ENCODE results near the gene FKBP5.
"Not testable (repeated sequence)": the region's sequence is repeated elsewhere in the genome, so short reads cannot be mapped to it uniquely, and the experiment has no call there.

The FKBP5 gene

DNA sequence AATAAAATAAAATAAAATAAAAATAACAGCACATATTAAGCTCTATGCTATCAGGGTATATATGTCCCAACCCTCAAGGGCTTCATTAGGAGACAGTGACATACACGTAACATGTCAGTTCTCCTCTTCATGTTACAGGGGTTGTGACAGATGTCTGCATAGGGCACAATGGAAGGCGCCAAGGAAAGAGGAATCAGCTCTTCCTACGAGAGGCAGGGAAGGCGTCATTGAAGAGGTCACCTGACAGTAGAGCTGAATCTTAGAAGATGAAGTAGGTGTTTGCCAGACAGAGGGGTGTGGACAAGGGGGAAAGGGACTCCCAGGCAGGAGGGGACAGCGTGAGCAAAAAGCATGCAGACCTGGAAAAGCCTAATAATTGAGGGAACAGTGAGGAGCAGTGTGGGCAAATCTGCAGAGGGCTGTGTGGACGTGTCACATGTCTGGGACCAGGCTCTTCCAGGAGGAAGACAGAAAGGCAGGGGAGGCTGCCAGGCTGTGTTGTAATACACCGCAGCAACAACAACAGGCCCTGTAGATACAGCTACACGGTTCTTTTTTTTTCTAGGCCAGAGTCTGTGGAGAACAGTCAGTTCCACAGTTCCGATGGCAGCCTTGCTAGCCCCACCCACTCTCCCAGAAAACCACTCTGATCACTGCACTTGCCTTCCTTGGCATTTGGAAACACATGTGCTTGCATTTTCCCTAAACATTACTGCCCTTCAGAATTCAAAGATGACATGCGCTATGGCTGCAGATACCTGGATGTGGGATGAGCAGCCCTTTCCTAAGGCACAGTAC lies 2.5 kb upstream of the FKBP5 start:
- no peaks in the 10 kb centered on the region for H3K36me3 ChIP-seq (ENCODE audit: control insufficient read depth, insufficient read depth, low read length)
- H4K5ac ChIP-seq (ENCODE audit: low read length) = no peak overlapping the region
- H3K27ac ChIP-seq (ENCODE audit: low read depth, low read length) = no peak overlapping the region
- no peak overlapping the region for H2BK120ac ChIP-seq (ENCODE audit: low read depth, low read length)
- H4K8ac ChIP-seq (ENCODE audit: low read depth, low read length) = no peak overlapping the region
- WGBS (ENCODE audit: extremely low coverage, insufficient coverage, low lambda C conversion rate) = no CpG with 5 or more reads among the region's 10 CpGs
- no peak overlapping the region for H3K18ac ChIP-seq (ENCODE audit: low read length)
- no peaks in the 10 kb centered on the region for H3K27me3 ChIP-seq (ENCODE audit: insufficient read depth, low read length, poor library complexity)
- H3K23ac ChIP-seq (ENCODE audit: low read length) = no peak overlapping the region
- no peak overlapping the region for H2BK15ac ChIP-seq (replicated peaks; ENCODE audit: low read depth)
- no peak for DNase-seq
- H3K4ac ChIP-seq (ENCODE audit: low read depth, low read length) = no peak overlapping the region
- H3K4me2 ChIP-seq (ENCODE audit: low read length) = no peak overlapping the region
- H3K79me1 ChIP-seq (ENCODE audit: low read length) = no peaks in the 10 kb centered on the region
- H3K4me3 ChIP-seq (ENCODE audit: low read length) = no peak overlapping the region
- H3K79me2 ChIP-seq (ENCODE audit: control insufficient read depth, insufficient read depth, low read length) = peaks cover 4% of the 10 kb centered on the region
- H3K9ac ChIP-seq (ENCODE audit: low read length) = no peak overlapping the region
- H2AK5ac ChIP-seq (ENCODE audit: low read length) = no peak overlapping the region
- H2BK5ac ChIP-seq (ENCODE audit: low read length) = no peak overlapping the region
- H3K56ac ChIP-seq (ENCODE audit: low read length) = no peak overlapping the region
- H3K4me1 ChIP-seq (ENCODE audit: control insufficient read depth, low read depth, low read length) = no peaks in the 10 kb centered on the region

DNA sequence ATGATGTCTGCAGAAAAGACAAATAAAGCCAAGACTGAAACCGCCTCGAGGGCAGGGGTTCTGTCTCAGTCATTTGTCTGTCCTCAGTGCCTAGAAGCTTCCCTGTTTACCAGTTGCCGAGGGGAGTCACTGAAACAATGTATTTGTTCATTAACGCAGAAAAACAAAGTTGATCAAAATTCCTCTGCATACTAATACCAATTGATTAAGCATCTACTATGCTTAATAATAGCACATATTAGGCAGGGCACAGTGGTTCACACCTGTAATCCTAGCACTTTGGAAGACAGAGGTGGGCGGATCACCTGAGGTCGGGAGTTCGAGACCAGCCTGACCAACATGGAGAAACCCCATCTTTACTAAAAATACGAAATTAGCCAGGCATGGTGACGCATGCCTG lies 1.8 kb upstream of the FKBP5 start:
- H4K5ac ChIP-seq (ENCODE audit: low read length) = no peak overlapping the region
- H2BK15ac ChIP-seq (replicated peaks; ENCODE audit: low read depth) = no peak overlapping the region
- DNase-seq = no peak
- no peak overlapping the region for H2AK5ac ChIP-seq (ENCODE audit: low read length)
- no peaks in the 10 kb centered on the region for H3K27me3 ChIP-seq (ENCODE audit: insufficient read depth, low read length, poor library complexity)
- H2BK5ac ChIP-seq (ENCODE audit: low read length) = no peak overlapping the region
- H3K18ac ChIP-seq (ENCODE audit: low read length) = no peak overlapping the region
- H3K56ac ChIP-seq (ENCODE audit: low read length) = no peak overlapping the region
- no peak overlapping the region for H3K4ac ChIP-seq (ENCODE audit: low read depth, low read length)
- peaks cover 4% of the 10 kb centered on the region for H3K79me2 ChIP-seq (ENCODE audit: control insufficient read depth, insufficient read depth, low read length)
- no peak overlapping the region for H3K4me2 ChIP-seq (ENCODE audit: low read length)
- H3K27ac ChIP-seq (ENCODE audit: low read depth, low read length) = no peak overlapping the region
- no peak overlapping the region for H4K8ac ChIP-seq (ENCODE audit: low read depth, low read length)
- H3K4me1 ChIP-seq (ENCODE audit: control insufficient read depth, low read depth, low read length) = no peaks in the 10 kb centered on the region
- no peak overlapping the region for H3K23ac ChIP-seq (ENCODE audit: low read length)
- H3K9ac ChIP-seq (ENCODE audit: low read length) = no peak overlapping the region
- no peaks in the 10 kb centered on the region for H3K36me3 ChIP-seq (ENCODE audit: control insufficient read depth, insufficient read depth, low read length)
- WGBS (ENCODE audit: extremely low coverage, insufficient coverage, low lambda C conversion rate) = no CpG with 5 or more reads among the region's 9 CpGs
- H3K4me3 ChIP-seq (ENCODE audit: low read length) = no peak overlapping the region
- no peaks in the 10 kb centered on the region for H3K79me1 ChIP-seq (ENCODE audit: low read length)
- no peak overlapping the region for H2BK120ac ChIP-seq (ENCODE audit: low read depth, low read length)

DNA sequence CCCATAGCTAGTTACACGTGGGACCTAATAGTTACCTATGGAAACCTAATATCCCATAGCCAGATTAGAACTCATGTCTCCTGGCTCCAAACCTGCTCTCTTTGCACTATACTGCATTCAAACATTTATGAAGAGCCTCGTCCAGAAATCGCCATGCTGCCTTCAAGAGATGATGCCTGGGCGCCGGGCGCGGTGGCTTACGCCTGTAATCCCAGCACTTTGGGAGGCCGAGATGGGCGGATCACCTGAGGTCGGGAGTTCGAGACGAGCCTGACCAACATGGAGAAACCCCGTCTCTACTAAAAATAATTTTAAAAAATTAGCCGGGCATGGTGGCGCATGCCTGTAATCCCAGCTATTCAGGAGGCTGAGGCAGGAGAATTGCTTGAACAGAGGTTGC lies 1.3 kb upstream of the FKBP5 start:
- H4K5ac ChIP-seq (ENCODE audit: low read length); H3K56ac ChIP-seq (ENCODE audit: low read length); H3K9ac ChIP-seq (ENCODE audit: low read length); H3K4me2 ChIP-seq (ENCODE audit: low read length); H3K23ac ChIP-seq (ENCODE audit: low read length); H2BK5ac ChIP-seq (ENCODE audit: low read length); H3K79me1 ChIP-seq (ENCODE audit: low read length); H3K4me3 ChIP-seq (ENCODE audit: low read length); H3K36me3 ChIP-seq (ENCODE audit: control insufficient read depth, insufficient read depth, low read length); H2BK15ac ChIP-seq (replicated peaks; ENCODE audit: low read depth); H3K4me1 ChIP-seq (ENCODE audit: control insufficient read depth, low read depth, low read length); H3K79me2 ChIP-seq (ENCODE audit: control insufficient read depth, insufficient read depth, low read length); H3K27me3 ChIP-seq (ENCODE audit: insufficient read depth, low read length, poor library complexity); H4K8ac ChIP-seq (ENCODE audit: low read depth, low read length); H3K27ac ChIP-seq (ENCODE audit: low read depth, low read length); H3K18ac ChIP-seq (ENCODE audit: low read length); DNase-seq; H2BK120ac ChIP-seq (ENCODE audit: low read depth, low read length); H2AK5ac ChIP-seq (ENCODE audit: low read length): not testable (repeated sequence)
- WGBS (ENCODE audit: extremely low coverage, insufficient coverage, low lambda C conversion rate) = no CpG with 5 or more reads among the region's 16 CpGs
- peak overlapping the region; percentile 7 for H3K4ac ChIP-seq (ENCODE audit: low read depth, low read length)

DNA sequence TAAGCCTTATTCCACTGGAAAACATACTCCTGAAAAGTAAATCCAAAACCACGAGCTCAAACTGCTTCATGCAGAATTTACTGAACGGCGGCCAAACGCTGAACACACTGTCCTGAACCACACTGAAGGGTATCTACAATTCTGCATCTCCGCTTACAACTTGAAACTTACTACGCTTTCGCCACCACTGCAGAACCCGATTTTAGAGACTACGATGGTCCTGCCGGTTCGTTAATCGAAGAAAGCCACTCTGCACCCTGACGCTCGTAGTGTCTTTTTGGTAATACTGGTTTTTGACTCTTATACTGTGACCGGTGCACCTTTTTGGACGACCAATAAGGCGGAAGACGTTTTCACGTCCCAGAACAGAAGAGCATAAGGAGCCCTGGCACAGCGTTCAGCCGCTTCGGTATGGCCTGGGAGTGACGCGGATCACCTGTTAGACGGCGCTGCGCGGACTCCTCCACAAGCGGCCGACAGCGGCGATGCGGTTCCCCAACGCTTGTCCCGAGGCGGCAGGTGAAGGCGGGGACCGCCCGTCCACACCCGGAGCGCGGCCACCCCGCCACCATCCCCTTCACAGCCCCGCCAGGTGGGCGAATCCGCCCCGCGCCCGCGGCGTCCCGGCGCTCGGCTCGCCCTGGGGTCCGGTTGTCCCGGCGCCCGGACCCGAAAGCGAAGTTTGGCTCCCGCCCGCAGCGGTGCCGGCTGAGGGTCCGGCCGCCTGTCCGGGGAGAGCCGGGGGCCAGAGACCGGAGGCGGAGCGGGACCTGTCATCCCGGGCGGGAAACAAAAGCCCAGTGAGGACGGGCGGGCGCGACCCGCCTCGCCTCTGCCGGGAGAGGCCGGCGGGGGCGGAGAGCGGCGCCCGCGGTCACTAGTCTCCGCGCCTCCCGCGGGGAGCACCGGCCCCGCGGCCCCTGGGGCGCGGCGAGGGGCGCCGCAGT lies 784 bp downstream of the FKBP5 start:
- Histone ChIP-seq H3K79me2 (ENCODE audit: control insufficient read depth, insufficient read depth, low read length) (peaks cover 4% of the 10 kb centered on the region), H3K56ac (ENCODE audit: low read length) (peak overlapping the region; percentile 87), H3K4me3 (ENCODE audit: low read length) (peak overlapping the region; percentile 58), H3K23ac (ENCODE audit: low read length) (peak overlapping the region; percentile 89), H3K79me1 (ENCODE audit: low read length) (no peaks in the 10 kb centered on the region), H2BK5ac (ENCODE audit: low read length) (no peak overlapping the region), H2BK15ac (replicated peaks; ENCODE audit: low read depth) (no peak overlapping the region), H3K4ac (ENCODE audit: low read depth, low read length) (peak overlapping the region; percentile 38), H3K27ac (ENCODE audit: low read depth, low read length) (peak overlapping the region; percentile 57), H4K5ac (ENCODE audit: low read length) (no peak overlapping the region), H3K36me3 (ENCODE audit: control insufficient read depth, insufficient read depth, low read length) (no peaks in the 10 kb centered on the region), H2BK120ac (ENCODE audit: low read depth, low read length) (no peak overlapping the region), H4K8ac (ENCODE audit: low read depth, low read length) (no peak overlapping the region), H3K4me1 (ENCODE audit: control insufficient read depth, low read depth, low read length) (no peaks in the 10 kb centered on the region), H3K9ac (ENCODE audit: low read length) (peak overlapping the region; percentile 77), H3K27me3 (ENCODE audit: insufficient read depth, low read length, poor library complexity) (no peaks in the 10 kb centered on the region), H3K4me2 (ENCODE audit: low read length) (peak overlapping the region; percentile 95), H2AK5ac (ENCODE audit: low read length) (no peak overlapping the region), H3K18ac (ENCODE audit: low read length) (peak overlapping the region; percentile 65)
- no CpG with 5 or more reads among the region's 100 CpGs for WGBS (ENCODE audit: extremely low coverage, insufficient coverage, low lambda C conversion rate)
- peak; percentile 78 for DNase-seq

DNA sequence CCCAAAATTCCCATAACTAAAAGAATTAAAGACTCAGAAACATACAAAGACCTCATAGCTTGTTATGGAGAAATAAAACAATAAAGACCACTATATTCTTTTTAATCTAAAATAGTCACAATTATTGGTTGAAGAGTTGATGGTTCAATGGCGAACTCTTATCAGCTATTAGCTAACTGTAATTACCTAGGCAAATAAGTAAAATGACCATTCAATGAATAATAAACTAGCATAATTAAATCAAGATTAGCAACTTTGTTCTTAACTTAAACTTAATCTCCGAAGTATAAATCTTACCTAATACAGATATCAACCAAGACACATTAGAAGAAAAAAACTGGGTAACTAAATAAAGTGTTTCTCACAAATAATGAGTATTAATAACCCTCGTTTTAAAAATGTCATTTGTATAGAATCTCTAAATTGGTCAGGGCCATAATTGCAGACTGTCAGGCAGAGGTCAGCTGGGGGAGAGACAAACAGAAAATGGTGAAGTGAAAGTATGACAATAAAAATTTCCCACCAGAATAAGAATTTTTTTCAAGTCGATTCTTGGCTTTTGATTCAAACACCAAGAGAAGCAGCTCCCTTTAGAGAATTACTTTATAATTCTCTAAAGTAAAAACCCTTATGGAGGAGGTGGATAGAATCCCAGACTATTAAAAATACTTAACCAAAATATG lies 1.7 kb downstream of the FKBP5 start:
- WGBS (ENCODE audit: extremely low coverage, insufficient coverage, low lambda C conversion rate) = no CpG with 5 or more reads among the region's 4 CpGs
- no peak overlapping the region for H2AK5ac ChIP-seq (ENCODE audit: low read length)
- H4K8ac ChIP-seq (ENCODE audit: low read depth, low read length) = no peak overlapping the region
- no peak for DNase-seq
- no peak overlapping the region for H3K27ac ChIP-seq (ENCODE audit: low read depth, low read length)
- H3K9ac ChIP-seq (ENCODE audit: low read length) = no peak overlapping the region
- H3K4me2 ChIP-seq (ENCODE audit: low read length) = peak overlapping the region; percentile 95
- no peaks in the 10 kb centered on the region for H3K27me3 ChIP-seq (ENCODE audit: insufficient read depth, low read length, poor library complexity)
- no peak overlapping the region for H3K23ac ChIP-seq (ENCODE audit: low read length)
- no peak overlapping the region for H2BK120ac ChIP-seq (ENCODE audit: low read depth, low read length)
- H3K4me3 ChIP-seq (ENCODE audit: low read length) = no peak overlapping the region
- no peak overlapping the region for H2BK15ac ChIP-seq (replicated peaks; ENCODE audit: low read depth)
- H4K5ac ChIP-seq (ENCODE audit: low read length) = no peak overlapping the region
- H3K79me1 ChIP-seq (ENCODE audit: low read length) = no peaks in the 10 kb centered on the region
- H3K18ac ChIP-seq (ENCODE audit: low read length) = no peak overlapping the region
- H3K36me3 ChIP-seq (ENCODE audit: control insufficient read depth, insufficient read depth, low read length) = no peaks in the 10 kb centered on the region
- H3K4ac ChIP-seq (ENCODE audit: low read depth, low read length) = no peak overlapping the region
- H2BK5ac ChIP-seq (ENCODE audit: low read length) = no peak overlapping the region
- H3K56ac ChIP-seq (ENCODE audit: low read length) = no peak overlapping the region
- H3K4me1 ChIP-seq (ENCODE audit: control insufficient read depth, low read depth, low read length) = no peaks in the 10 kb centered on the region
- H3K79me2 ChIP-seq (ENCODE audit: control insufficient read depth, insufficient read depth, low read length) = peaks cover 4% of the 10 kb centered on the region
